B cell (primary cell): ENCODE results near the gene DNAJC7.

Experiments used
- CTCF ChIP-seq: fragments of 200-600 bp; IDR thresholded peaks from one replicate; pipeline ENCODE4 v1.8.0; 2022; ENCODE audit warnings: antibody characterized with exemption, mild to moderate bottlenecking
- EZH2 ChIP-seq: IDR thresholded peaks from 2 replicates; pipeline ENCODE4 v1.6.1; 2012; ENCODE audit warnings: borderline replicate concordance, low read depth, mild to moderate bottlenecking, moderate library complexity, low read length; ENCODE audit not compliant: insufficient read depth, poor library complexity, severe bottlenecking

GRCh38 chr17:41959030-41959335, 58.3 kb downstream of the DNAJC7 start:
- TF ChIP-seq CTCF (no peak), EZH2 (no peak)
